Spleen (tissue), 7 donors: ENCODE measurements around the gene CHP2.

Source experiments
- POLR2A ChIP-seq, 3 donors: fragments of 450-650 bp; IDR thresholded peaks; one replicate each; pipeline ENCODE4 v1.5.1; 2017; ENCODE audit warnings: antibody characterized with exemption in 3 of 3, mild to moderate bottlenecking in 1 of 3
- TF ChIP-seq, protein P1 (sequence below), 11 experiments: fragments of 200-600 bp in 7 of 11; fragments of 450-650 bp in 4 of 11; sonication (generic) in 4 of 11; IDR thresholded peaks in 8 of 11; conservative IDR thresholded peaks in 3 of 11; 1 replicate in 7 of 11; 2 replicates in 4 of 11; pipeline versions ENCODE4 v1.4.0 to v1.8.0; 2016 to 2021; ENCODE audit warnings: antibody characterized with exemption in 11 of 11, inconsistent platforms in 4 of 11, mild to moderate bottlenecking in 1 of 11
- donor health status: DM: no; HTN: no; CAD: no; lungs with moderate emphysema.
- donor health status: DM: no; HTN: no; CAD: no.
- donor health status: DM: no; HTN: no; CAD: no.

DNA sequence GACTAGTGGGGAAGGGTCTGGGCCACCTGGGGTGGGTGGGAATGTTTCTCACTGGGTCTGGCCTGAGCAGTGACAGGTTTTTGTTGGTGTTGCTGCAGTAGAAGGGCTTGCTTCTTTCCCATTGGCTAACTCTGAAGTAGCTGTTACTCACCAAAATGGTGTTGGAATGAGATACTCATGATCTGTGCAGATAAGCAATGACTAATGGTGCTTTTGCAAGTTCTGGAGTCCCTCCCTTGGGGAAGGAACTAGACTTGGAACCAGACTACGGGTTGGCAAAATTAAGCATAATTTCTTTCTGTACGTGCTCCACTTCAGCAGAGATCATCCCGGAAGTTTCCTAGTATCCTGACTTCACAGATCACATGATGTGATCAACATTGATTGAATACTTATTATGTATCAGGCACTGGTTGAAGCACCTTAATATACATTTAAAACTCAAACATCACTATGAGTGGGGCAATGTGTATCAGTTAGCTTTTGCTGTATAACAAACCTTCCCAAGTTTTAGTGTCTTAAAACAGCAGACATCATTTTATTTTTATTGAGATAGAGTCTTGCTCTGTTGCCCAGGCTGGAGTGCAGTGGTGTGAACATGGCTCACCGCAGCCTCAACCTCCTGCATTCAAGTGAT lies 30.1 kb downstream of the CHP2 start:
- no peak for TF ChIP-seq POLR2A (IDR thresholded peaks at IDR 0.05)
- TF ChIP-seq, protein P1, sequence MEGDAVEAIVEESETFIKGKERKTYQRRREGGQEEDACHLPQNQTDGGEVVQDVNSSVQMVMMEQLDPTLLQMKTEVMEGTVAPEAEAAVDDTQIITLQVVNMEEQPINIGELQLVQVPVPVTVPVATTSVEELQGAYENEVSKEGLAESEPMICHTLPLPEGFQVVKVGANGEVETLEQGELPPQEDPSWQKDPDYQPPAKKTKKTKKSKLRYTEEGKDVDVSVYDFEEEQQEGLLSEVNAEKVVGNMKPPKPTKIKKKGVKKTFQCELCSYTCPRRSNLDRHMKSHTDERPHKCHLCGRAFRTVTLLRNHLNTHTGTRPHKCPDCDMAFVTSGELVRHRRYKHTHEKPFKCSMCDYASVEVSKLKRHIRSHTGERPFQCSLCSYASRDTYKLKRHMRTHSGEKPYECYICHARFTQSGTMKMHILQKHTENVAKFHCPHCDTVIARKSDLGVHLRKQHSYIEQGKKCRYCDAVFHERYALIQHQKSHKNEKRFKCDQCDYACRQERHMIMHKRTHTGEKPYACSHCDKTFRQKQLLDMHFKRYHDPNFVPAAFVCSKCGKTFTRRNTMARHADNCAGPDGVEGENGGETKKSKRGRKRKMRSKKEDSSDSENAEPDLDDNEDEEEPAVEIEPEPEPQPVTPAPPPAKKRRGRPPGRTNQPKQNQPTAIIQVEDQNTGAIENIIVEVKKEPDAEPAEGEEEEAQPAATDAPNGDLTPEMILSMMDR (IDR thresholded peaks at IDR 0.05 in 8 of 11, conservative IDR thresholded peaks at IDR 0.05 in 3 of 11): no peak
